OCI-LY1 (cell line): ENCODE measurements around the gene MEG3.

Source experiments
- H2AFZ ChIP-seq: fragments of 200-600 bp; sonication (generic), shearing (Covaris generic); 2 replicates; pipeline ENCODE4 v1.6.0; 2014; ENCODE audit warnings: antibody characterized with exemption, mild to moderate bottlenecking, low read length
- H3F3A ChIP-seq: fragments of 200-600 bp; sonication (generic), shearing (Covaris generic); 2 replicates; pipeline ENCODE4 v1.6.0; 2014; ENCODE audit warnings: mild to moderate bottlenecking, antibody characterized with exemption, low read length, moderate library complexity; ENCODE audit not compliant: insufficient read depth
- H3K27ac ChIP-seq: fragments of 200-600 bp; sonication (generic); 2 replicates; pipeline ENCODE4 v1.5.1; 2014; ENCODE audit warnings: low read length, mixed run types, mild to moderate bottlenecking, low read depth; ENCODE audit not compliant: poor library complexity, severe bottlenecking
- H3K27me3 ChIP-seq: fragments of 200-600 bp; sonication (generic); 2 replicates; pipeline ENCODE4 v1.6.0; 2014; ENCODE audit warnings: antibody characterized with exemption, mild to moderate bottlenecking, low read length, moderate library complexity; ENCODE audit not compliant: insufficient read depth
- H3K36me3 ChIP-seq: fragments of 200-600 bp; sonication (generic); 2 replicates; pipeline ENCODE4 v1.6.1; 2014; ENCODE audit warnings: mild to moderate bottlenecking, antibody characterized with exemption, low read length, moderate library complexity, mixed read lengths; ENCODE audit not compliant: insufficient read depth
- H3K4me1 ChIP-seq: fragments of 200-600 bp; sonication (generic); 2 replicates; pipeline ENCODE4 v1.5.1; 2014; ENCODE audit warnings: mild to moderate bottlenecking, low read length, moderate library complexity; ENCODE audit not compliant: insufficient read depth, severe bottlenecking
- H3K4me2 ChIP-seq: fragments of 200-600 bp; sonication (generic), shearing (Covaris generic); 2 replicates; pipeline ENCODE4 v1.6.1; 2014; ENCODE audit warnings: low read length
- H3K4me3 ChIP-seq: fragments of 200-600 bp; sonication (generic); 2 replicates; pipeline ENCODE4 v1.5.1; 2014; ENCODE audit warnings: low read length, low read depth, mild to moderate bottlenecking, mixed read lengths; ENCODE audit not compliant: poor library complexity, severe bottlenecking
- H3K79me2 ChIP-seq: fragments of 200-600 bp; shearing (Covaris generic); 2 replicates; pipeline ENCODE4 v1.6.1; 2016; ENCODE audit warnings: mixed run types, low read length, mixed read lengths; ENCODE audit not compliant: insufficient read depth
- H3K9ac ChIP-seq: fragments of 200-600 bp; sonication (generic), shearing (Covaris generic); 2 replicates; pipeline ENCODE4 v1.6.1; 2014; ENCODE audit warnings: mild to moderate bottlenecking, low read length, mixed read lengths
- H3K9me2 ChIP-seq: fragments of 200-600 bp; sonication (generic), shearing (Covaris generic); 2 replicates; pipeline ENCODE4 v1.6.1; 2014; ENCODE audit warnings: low read depth, mild to moderate bottlenecking, low read length, mixed read lengths
- H3K9me3 ChIP-seq: fragments of 200-600 bp; shearing (Covaris generic); 2 replicates; pipeline ENCODE4 v1.6.1; 2014; ENCODE audit warnings: low read length, mixed read lengths
- H4K20me1 ChIP-seq: fragments of 200-600 bp; sonication (generic), shearing (Covaris generic); 2 replicates; pipeline ENCODE4 v1.6.0; 2016; ENCODE audit warnings: mild to moderate bottlenecking, low read length; ENCODE audit not compliant: insufficient read depth
- EZH2 ChIP-seq: fragments of 200-600 bp; sonication (generic), shearing (Covaris generic); IDR thresholded peaks from 2 replicates; pipeline ENCODE4 v1.8.0; 2017; ENCODE audit warnings: borderline replicate concordance, mixed run types, mild to moderate bottlenecking, antibody characterized with exemption, low read length, moderate library complexity, mixed read lengths
- TF ChIP-seq, protein P1 (sequence below): fragments of 200-600 bp; sonication (generic), shearing (Covaris generic); IDR thresholded peaks from 2 replicates; pipeline ENCODE4 v1.5.1; 2017; ENCODE audit warnings: mild to moderate bottlenecking, antibody characterized with exemption, low read length, moderate library complexity, mixed read lengths

The MEG3 gene

GRCh38 chr14:100804138-100804537, 21.8 kb upstream of the MEG3 start:
- no peak overlapping the region for H3K4me3 ChIP-seq
- H4K20me1 ChIP-seq, result no peaks in the 10 kb centered on the region
- H3K9ac ChIP-seq, result no peak overlapping the region
- H3K4me2 ChIP-seq, result no peak overlapping the region
- no peaks in the 10 kb centered on the region for H3K79me2 ChIP-seq
- H3K27me3 ChIP-seq, result no peaks in the 10 kb centered on the region
- TF ChIP-seq EZH2, result no peak
- TF ChIP-seq, protein P1, sequence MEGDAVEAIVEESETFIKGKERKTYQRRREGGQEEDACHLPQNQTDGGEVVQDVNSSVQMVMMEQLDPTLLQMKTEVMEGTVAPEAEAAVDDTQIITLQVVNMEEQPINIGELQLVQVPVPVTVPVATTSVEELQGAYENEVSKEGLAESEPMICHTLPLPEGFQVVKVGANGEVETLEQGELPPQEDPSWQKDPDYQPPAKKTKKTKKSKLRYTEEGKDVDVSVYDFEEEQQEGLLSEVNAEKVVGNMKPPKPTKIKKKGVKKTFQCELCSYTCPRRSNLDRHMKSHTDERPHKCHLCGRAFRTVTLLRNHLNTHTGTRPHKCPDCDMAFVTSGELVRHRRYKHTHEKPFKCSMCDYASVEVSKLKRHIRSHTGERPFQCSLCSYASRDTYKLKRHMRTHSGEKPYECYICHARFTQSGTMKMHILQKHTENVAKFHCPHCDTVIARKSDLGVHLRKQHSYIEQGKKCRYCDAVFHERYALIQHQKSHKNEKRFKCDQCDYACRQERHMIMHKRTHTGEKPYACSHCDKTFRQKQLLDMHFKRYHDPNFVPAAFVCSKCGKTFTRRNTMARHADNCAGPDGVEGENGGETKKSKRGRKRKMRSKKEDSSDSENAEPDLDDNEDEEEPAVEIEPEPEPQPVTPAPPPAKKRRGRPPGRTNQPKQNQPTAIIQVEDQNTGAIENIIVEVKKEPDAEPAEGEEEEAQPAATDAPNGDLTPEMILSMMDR, result no peak
- no peaks in the 10 kb centered on the region for H3K9me2 ChIP-seq
- H3K36me3 ChIP-seq, result no peaks in the 10 kb centered on the region; the same call in 1 of the 2 replicates
- H3K4me1 ChIP-seq, result no peaks in the 10 kb centered on the region
- no peak overlapping the region for H3K27ac ChIP-seq
- no peak overlapping the region for H2AFZ ChIP-seq
- no peaks in the 10 kb centered on the region for H3F3A ChIP-seq
- no peaks in the 10 kb centered on the region for H3K9me3 ChIP-seq

GRCh38 chr14:100804558-100805309, 21.2 kb upstream of the MEG3 start:
- Histone ChIP-seq H4K20me1 (no peaks in the 10 kb centered on the region), H2AFZ (no peak overlapping the region), H3K9ac (no peak overlapping the region), H3K4me1 (no peaks in the 10 kb centered on the region), H3F3A (no peaks in the 10 kb centered on the region), H3K9me3 (no peaks in the 10 kb centered on the region), H3K27me3 (no peaks in the 10 kb centered on the region), H3K9me2 (no peaks in the 10 kb centered on the region), H3K36me3 (no peaks in the 10 kb centered on the region; the same call in 1 of the 2 replicates), H3K79me2 (no peaks in the 10 kb centered on the region), H3K4me3 (no peak overlapping the region), H3K4me2 (no peak overlapping the region), H3K27ac (no peak overlapping the region)
- TF ChIP-seq, protein P1, result no peak
- TF ChIP-seq EZH2, result no peak

DNA sequence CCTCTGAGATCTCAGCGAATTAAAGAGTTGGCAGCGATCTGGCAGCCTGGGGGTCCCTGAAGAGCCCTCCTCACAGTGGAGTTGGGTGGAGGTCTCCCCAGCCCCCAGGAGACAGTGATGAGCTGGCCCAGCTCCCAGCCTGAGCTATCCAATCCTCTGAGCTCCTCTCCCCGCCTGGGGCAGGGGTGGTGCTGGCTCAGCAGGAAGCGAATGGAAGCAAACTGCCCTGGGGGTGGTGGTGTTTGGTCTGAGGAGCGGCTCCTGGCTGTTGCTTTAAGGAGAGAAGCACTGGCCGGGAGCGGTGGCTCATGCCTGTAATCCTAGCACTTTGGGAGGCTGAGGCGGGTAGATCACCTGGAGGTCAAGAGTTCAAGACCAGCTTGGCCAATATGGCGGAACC, 19.5 kb upstream of the MEG3 start:
- Histone ChIP-seq H3K9me2 (no peaks in the 10 kb centered on the region), H3K36me3 (no peaks in the 10 kb centered on the region; the same call in 1 of the 2 replicates), H3K9ac (no peak overlapping the region), H3K27me3 (no peaks in the 10 kb centered on the region; the same call in 1 of the 2 replicates), H3K4me3 (no peak overlapping the region), H3K27ac (no peak overlapping the region), H3K4me2 (no peak overlapping the region), H3K9me3 (peaks cover 4% of the 10 kb centered on the region; the same call in 1 of the 2 replicates), H3F3A (no peaks in the 10 kb centered on the region), H3K79me2 (no peaks in the 10 kb centered on the region), H4K20me1 (no peaks in the 10 kb centered on the region), H2AFZ (no peak overlapping the region), H3K4me1 (no peaks in the 10 kb centered on the region)
- no peak for TF ChIP-seq EZH2
- TF ChIP-seq, protein P1, result no peak
